Measurements from ENCODE around the gene AHCYL2.

- TF ChIP-seq EZH2phosphoT487 (IDR thresholded peaks at IDR 0.05; ENCODE audit: borderline replicate concordance, low read length) (no peak), CTCF (IDR thresholded peaks at IDR 0.05; ENCODE audit: low read depth, low read length, poor library complexity, severe bottlenecking) (no peak)
Measured at GRCh38 chr7:129247087-129247486, 22.3 kb downstream of the AHCYL2 start.
